DND-41 (cell line): ENCODE data around the gene NECAB3.

ENCODE experiments used
- ATAC-seq: fragments of 200-7000 bp; cut with Tn5 transposase; 3 replicates; pipeline ENCODE4 v1.9.1; 2021; ENCODE audit warnings: low read depth; ENCODE audit not compliant: insufficient read depth
- DNase-seq: peaks from one replicate; pipeline ENCODE4 v3.0.0-alpha.2; 2020
- H2AFZ ChIP-seq: 2 replicates; pipeline ENCODE4 v1.6.0; 2012; ENCODE audit warnings: low read depth, low read length
- H3K27ac ChIP-seq: 2 replicates; pipeline ENCODE4 v1.5.1; 2012; ENCODE audit warnings: low read length, inconsistent platforms
- H3K27me3 ChIP-seq: fragments of 200-600 bp; sonication (generic); 2 replicates; pipeline ENCODE4 v1.6.0; 2012; ENCODE audit warnings: low read length, mild to moderate bottlenecking, inconsistent platforms; ENCODE audit not compliant: insufficient read depth, poor library complexity
- H3K36me3 ChIP-seq: 2 replicates; pipeline ENCODE4 v1.5.1; 2012; ENCODE audit warnings: low read length, inconsistent platforms; ENCODE audit not compliant: insufficient read depth
- H3K4me1 ChIP-seq: 2 replicates; pipeline ENCODE4 v1.5.1; 2012; ENCODE audit warnings: mild to moderate bottlenecking, low read length; ENCODE audit not compliant: insufficient read depth
- H3K4me2 ChIP-seq: 2 replicates; pipeline ENCODE4 v1.6.0; 2012; ENCODE audit warnings: mild to moderate bottlenecking, moderate library complexity, low read length, inconsistent platforms; ENCODE audit not compliant: insufficient read depth
- H3K4me3 ChIP-seq, 2 experiments: fragments of 200-600 bp in 1 of 2; shearing (Covaris generic) in 1 of 2; 2 replicates each; pipeline ENCODE4 v1.5.1; 2012 to 2016; ENCODE audit warnings: inconsistent platforms in 2 of 2, low read length in 2 of 2, mild to moderate bottlenecking in 2 of 2, low read depth in 1 of 2, moderate library complexity in 1 of 2
- H3K79me2 ChIP-seq: 2 replicates; pipeline ENCODE4 v1.6.0; 2012; ENCODE audit warnings: low read length, inconsistent platforms; ENCODE audit not compliant: insufficient read depth
- H3K9ac ChIP-seq: 2 replicates; pipeline ENCODE4 v1.6.0; 2012; ENCODE audit warnings: low read depth, mild to moderate bottlenecking, inconsistent platforms, low read length, moderate library complexity
- H3K9me3 ChIP-seq: 2 replicates; pipeline ENCODE4 v1.5.1; 2012; ENCODE audit warnings: low read length, moderate library complexity, mild to moderate bottlenecking, inconsistent platforms; ENCODE audit not compliant: insufficient read depth, severe bottlenecking
- H4K20me1 ChIP-seq: 2 replicates; pipeline ENCODE4 v1.6.0; 2012; ENCODE audit warnings: low read length; ENCODE audit not compliant: insufficient read depth
- CTCF ChIP-seq: IDR thresholded peaks from 2 replicates; pipeline ENCODE4 v1.5.1; 2012; ENCODE audit warnings: borderline replicate concordance, low read length, moderate library complexity, mild to moderate bottlenecking; ENCODE audit not compliant: poor library complexity, severe bottlenecking; ENCODE audit errors: extremely low read depth
- EZH2 ChIP-seq: IDR thresholded peaks from 3 replicates; pipeline ENCODE4 v1.6.1; 2012; ENCODE audit warnings: borderline replicate concordance, low read depth, mild to moderate bottlenecking, moderate library complexity, low read length, inconsistent platforms; ENCODE audit not compliant: severe bottlenecking

NECAB3 gene

GRCh38 chr20:33646191-33646590, 28.0 kb downstream of the NECAB3 start:
- H3K27ac ChIP-seq = no peak overlapping the region
- H3K4me1 ChIP-seq = no peaks in the 10 kb centered on the region
- no peaks in the 10 kb centered on the region for H3K9me3 ChIP-seq
- no peak overlapping the region for H2AFZ ChIP-seq
- no peaks in the 10 kb centered on the region for H3K27me3 ChIP-seq
- no peak overlapping the region for H3K4me3 ChIP-seq
- H3K79me2 ChIP-seq = no peaks in the 10 kb centered on the region
- H3K36me3 ChIP-seq = peaks cover 45% of the 10 kb centered on the region
- H3K9ac ChIP-seq = no peak overlapping the region
- no peak overlapping the region for H3K4me2 ChIP-seq
- ATAC-seq (no peak), DNase-seq (no peak)
- H4K20me1 ChIP-seq = peaks cover 9% of the 10 kb centered on the region; the same call in 1 of the 2 replicates
- TF ChIP-seq CTCF = no peak

- Histone ChIP-seq H3K36me3 (peaks cover 52% of the 10 kb centered on the region), H2AFZ (no peak overlapping the region), H3K4me3 (no peak overlapping the region), H3K4me2 (no peak overlapping the region), H3K27ac (no peak overlapping the region), H3K9ac (no peak overlapping the region), H3K9me3 (no peaks in the 10 kb centered on the region), H4K20me1 (peaks cover 9% of the 10 kb centered on the region; the same call in 1 of the 2 replicates), H3K4me1 (no peaks in the 10 kb centered on the region), H3K27me3 (no peaks in the 10 kb centered on the region), H3K79me2 (no peaks in the 10 kb centered on the region)
- no peak for DNase-seq
- TF ChIP-seq EZH2 (no peak), CTCF (no peak)
- no peak for ATAC-seq
Measured at GRCh38 chr20:33645396-33645795, 28.8 kb downstream of the NECAB3 start.

GRCh38 chr20:33645072-33645358, 29.2 kb downstream of the NECAB3 start:
- Histone ChIP-seq H3K9ac (no peak overlapping the region), H3K4me3 (no peak overlapping the region), H3K79me2 (no peaks in the 10 kb centered on the region), H2AFZ (no peak overlapping the region), H3K27ac (no peak overlapping the region), H4K20me1 (peaks cover 8% of the 10 kb centered on the region; the same call in 1 of the 2 replicates), H3K36me3 (peaks cover 55% of the 10 kb centered on the region), H3K27me3 (no peaks in the 10 kb centered on the region), H3K4me1 (no peaks in the 10 kb centered on the region), H3K9me3 (no peaks in the 10 kb centered on the region), H3K4me2 (no peak overlapping the region)
- TF ChIP-seq EZH2 (no peak), CTCF (no peak)
- ATAC-seq (no peak), DNase-seq (no peak)
